Measurements from ENCODE around the gene PNPLA1.
A peak's percentile ranks its signal among the peaks of the same experiment; 100 is the strongest.

Gene PNPLA1

DNA sequence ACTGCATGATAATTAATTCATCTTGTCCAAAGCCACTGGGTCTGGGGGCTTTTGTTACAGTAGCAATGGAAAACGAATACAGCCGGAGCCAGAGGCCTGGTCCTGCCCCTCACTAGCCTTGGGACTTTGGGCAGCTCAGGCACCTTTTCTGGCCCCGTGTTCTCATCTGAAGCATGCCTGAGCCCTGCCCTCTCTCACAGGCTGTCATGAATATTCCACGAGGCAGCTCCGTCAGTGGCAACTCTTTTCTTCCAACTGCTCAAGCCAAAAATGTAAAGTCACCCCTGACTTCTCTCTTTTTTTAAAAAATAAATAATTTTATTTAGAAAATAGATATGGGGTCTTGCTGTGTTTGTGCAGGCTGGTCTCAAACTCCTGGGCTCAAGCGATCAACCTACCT, 61.5 kb downstream of the PNPLA1 start:
- TF ChIP-seq, protein P1, sequence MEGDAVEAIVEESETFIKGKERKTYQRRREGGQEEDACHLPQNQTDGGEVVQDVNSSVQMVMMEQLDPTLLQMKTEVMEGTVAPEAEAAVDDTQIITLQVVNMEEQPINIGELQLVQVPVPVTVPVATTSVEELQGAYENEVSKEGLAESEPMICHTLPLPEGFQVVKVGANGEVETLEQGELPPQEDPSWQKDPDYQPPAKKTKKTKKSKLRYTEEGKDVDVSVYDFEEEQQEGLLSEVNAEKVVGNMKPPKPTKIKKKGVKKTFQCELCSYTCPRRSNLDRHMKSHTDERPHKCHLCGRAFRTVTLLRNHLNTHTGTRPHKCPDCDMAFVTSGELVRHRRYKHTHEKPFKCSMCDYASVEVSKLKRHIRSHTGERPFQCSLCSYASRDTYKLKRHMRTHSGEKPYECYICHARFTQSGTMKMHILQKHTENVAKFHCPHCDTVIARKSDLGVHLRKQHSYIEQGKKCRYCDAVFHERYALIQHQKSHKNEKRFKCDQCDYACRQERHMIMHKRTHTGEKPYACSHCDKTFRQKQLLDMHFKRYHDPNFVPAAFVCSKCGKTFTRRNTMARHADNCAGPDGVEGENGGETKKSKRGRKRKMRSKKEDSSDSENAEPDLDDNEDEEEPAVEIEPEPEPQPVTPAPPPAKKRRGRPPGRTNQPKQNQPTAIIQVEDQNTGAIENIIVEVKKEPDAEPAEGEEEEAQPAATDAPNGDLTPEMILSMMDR (conservative IDR thresholded peaks at IDR 0.05), result no peak
- no peak overlapping the region for H3K27ac ChIP-seq

DNA sequence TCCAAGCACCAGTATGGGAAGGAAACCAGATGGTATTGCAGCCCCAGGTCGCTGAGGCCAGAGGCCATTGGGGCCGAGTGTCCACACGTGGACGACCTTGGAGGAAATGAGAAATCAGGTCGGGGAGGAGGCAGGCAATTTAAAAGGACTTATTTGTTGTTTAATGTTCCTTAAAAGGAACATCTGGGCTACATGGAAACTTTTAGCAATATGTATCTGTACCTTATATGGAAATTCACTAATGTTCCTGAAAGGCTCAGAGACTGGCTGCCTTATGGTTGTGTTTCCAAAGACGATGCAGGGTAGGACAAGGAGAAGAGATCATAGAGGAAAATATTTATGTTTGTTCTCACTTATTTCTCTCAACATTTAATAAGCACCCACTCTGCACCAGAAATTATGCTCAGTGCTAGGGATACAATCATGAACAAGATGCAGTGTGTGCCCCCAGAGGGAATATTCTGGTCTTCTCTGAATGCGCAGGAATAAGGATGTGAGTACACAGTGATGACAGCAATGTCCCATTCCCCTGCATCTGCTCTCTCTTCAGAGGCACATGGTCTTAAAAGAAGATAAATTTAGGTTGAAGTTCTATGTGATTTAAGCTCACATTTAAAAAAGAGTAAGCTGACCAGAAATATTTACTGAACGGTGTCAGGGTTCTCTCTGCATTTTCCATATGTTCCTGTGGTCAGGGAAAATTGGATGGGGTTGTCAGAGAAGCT, 63.5 kb downstream of the PNPLA1 start:
- TF ChIP-seq, protein P1 (conservative IDR thresholded peaks at IDR 0.05), result no peak
- H3K27ac ChIP-seq, result no peak overlapping the region

DNA sequence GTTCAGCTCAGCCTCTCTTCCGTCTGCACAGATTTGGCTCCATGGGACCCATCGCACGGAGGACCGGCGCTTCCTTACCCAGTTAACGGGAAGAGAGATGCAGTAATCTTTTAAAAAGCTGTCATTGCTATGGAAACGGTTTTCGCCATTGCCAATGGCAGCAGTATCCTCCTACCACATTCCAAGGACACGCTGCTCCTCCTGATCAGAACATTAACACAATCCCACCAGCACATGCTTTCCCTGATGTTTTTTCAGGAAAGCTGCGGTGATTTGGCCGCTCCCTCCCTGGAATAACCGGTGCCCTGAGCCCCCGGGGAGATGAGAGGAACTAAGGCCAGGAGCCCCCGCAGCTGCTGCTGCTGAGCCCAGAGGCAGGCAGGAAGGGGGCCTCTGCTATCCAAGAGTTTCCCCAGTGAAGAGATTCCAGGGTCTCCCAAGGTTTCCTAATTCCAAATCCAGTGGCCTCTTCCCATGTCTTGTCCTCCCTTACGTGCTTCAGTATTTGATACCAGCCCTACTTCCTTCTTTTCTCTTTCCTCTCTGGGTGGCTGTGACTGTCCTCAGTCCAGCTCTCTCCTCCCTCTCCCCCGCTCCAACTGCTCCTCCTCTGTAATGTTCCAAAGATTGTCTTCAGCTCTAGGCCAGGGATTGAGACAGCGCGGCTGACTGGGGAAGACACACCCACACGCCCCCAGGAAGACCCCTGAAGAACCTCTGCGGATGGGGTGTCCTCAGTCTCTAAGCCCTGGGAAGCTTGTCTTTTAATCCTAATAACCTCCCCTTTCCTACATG, 64.3 kb downstream of the PNPLA1 start:
- TF ChIP-seq, protein P1 (conservative IDR thresholded peaks at IDR 0.05), result no peak
- H3K27ac ChIP-seq, result peak overlapping the region; percentile 72

DNA sequence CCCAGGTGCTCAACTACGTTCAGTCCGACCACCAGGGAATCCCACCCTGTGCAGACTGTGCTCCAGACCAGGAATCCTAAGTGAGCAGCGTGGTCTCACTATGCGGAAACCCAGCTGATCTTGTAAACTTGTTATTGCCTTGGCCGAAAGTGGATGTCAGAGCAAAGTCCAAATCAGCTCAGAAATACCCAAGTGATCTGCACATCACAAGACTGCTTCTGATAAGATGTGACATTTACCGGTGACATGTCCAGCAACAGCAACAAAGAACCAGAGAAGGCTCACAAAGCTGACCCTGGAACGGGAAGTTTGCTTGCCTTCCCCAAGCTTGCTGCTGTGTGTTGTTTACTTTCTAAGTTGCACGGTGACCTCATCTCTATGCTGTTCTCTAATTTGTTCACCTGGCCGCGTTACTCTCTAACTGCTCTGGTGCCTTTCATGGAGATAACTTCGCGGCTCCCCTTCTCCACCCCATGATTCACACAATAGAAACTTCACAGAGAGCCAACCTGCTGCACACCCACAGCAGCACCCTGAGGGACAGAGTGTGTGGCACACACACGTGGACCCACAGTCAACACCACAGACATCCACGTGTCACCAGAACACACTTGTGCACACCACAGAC, 65.1 kb downstream of the PNPLA1 start:
- peak overlapping the region; percentile 72 for H3K27ac ChIP-seq
- TF ChIP-seq, protein P1 (conservative IDR thresholded peaks at IDR 0.05), result no peak

DNA sequence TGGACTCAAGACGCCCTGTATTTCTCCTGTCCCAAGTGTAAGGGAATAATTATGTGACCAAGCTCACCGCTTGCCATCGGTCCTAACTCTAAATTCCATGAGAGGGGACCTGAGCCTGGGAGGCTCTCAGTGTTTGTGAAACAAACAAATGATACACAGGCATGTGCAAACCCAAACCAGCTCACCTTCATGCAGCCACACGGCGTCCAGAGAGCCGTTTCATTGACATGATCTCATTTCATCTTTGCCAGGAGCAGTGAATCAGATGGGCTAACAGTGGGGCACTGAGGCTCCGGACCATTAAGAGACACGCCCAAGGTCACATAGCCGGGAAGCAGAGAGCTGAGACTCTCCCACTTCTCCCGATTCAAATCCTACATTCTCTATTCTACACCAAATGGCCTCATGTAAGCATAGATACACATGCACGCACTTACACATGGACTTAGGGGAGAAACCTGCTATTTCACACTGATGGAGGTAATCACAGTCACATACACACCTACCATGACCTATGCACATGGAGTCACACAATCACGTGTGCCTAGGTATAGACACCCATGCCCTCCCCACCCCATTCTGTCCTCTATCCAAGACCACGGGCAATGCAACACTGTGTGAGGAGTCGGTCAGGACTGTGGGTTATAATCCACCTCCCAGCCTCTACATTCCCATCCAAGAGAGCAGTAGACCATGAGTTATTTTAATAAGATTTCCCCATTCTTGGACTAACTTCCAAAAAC, 65.8 kb downstream of the PNPLA1 start:
- TF ChIP-seq, protein P1 (conservative IDR thresholded peaks at IDR 0.05), result no peak

GRCh38 chr6:36336208-36336710, 66.4 kb downstream of the PNPLA1 start:
- H3K27ac ChIP-seq, result peak overlapping the region; percentile 72; the same call in 1 of the 2 replicates
- TF ChIP-seq, protein P1 (conservative IDR thresholded peaks at IDR 0.05), result no peak

More for the DNA sequence above, 65.8 kb downstream of the PNPLA1 start:
- peak overlapping the region; percentile 72 for H3K27ac ChIP-seq
